Upper lobe of left lung (tissue), 6 donors: ENCODE results near the gene IL9. TPM values are rescaled to one million over a fixed set of nuclear protein-coding genes. Genes with fewer than 3 reads are reported as not detected.

Experiments
- ATAC-seq, 2 donors: fragments of 200-7000 bp; cut with Tn5 transposase; one replicate each; pipeline ENCODE4 v1.9.1; 2022; ENCODE audit warnings: mild to moderate bottlenecking in 2 of 2, moderate library complexity in 2 of 2; ENCODE audit not compliant: low FRiP score in 2 of 2
- DNase-seq, 2 donors: peaks; one replicate each; pipeline ENCODE4 v3.0.0-alpha.2; 2019 to 2020
- H3K27ac ChIP-seq, 4 donors: fragments of 200-600 bp; sonication (generic); one replicate each; pipeline ENCODE4 v1.5.1; 2016 to 2019
- H3K27me3 ChIP-seq, 4 donors: fragments of 200-600 bp; sonication (generic); one replicate each; pipeline ENCODE4 v1.5.1; 2017 to 2019
- H3K36me3 ChIP-seq, 4 donors: fragments of 200-600 bp; sonication (generic); one replicate each; pipeline ENCODE4 v1.5.1; 2016 to 2019
- H3K4me1 ChIP-seq, 4 donors: fragments of 200-600 bp; sonication (generic); one replicate each; pipeline ENCODE4 v1.5.1; 2018 to 2019
- H3K4me3 ChIP-seq, 4 donors: fragments of 200-600 bp; sonication (generic); one replicate each; pipeline ENCODE4 v1.5.1; 2017 to 2019; ENCODE audit warnings: mild to moderate bottlenecking in 2 of 4, moderate library complexity in 1 of 4
- H3K9me3 ChIP-seq, 4 donors: fragments of 200-600 bp; sonication (generic); one replicate each; pipeline ENCODE4 v1.5.1; 2018 to 2019
- EP300 ChIP-seq, 4 donors: sonication (generic); formaldehyde crosslinking; IDR thresholded peaks; one replicate each; pipeline ENCODE4 v1.5.1; 2017; ENCODE audit warnings: antibody characterized with exemption in 4 of 4, control low read depth in 2 of 4
- POLR2A ChIP-seq, 4 donors: fragments of 450-650 bp; IDR thresholded peaks; one replicate each; pipeline ENCODE4 v1.5.1; 2016 to 2017; ENCODE audit warnings: antibody characterized with exemption in 4 of 4, mild to moderate bottlenecking in 2 of 4
- POLR2AphosphoS5 ChIP-seq, 2 donors: sonication (generic); formaldehyde crosslinking; IDR thresholded peaks; one replicate each; pipeline ENCODE4 v1.5.1; 2017; ENCODE audit warnings: antibody characterized with exemption in 2 of 2
- WGBS, 2 donors: methylation state at CpG; one replicate each; pipeline ENCODE4 v1.1.5; 2017 to 2018; 5-methylcytosine and 5-hydroxymethylcytosine counted together
- total RNA-seq, 6 donors: library from RNA; depleted of rRNA in 4 of 6; stranded (reverse); fragments of >200 nt in 4 of 6; gene quantifications; one replicate each; pipeline versions ENCODE4 v1.1.0 to v1.2.1, GENCODE V29; 2016 to 2021
- TF ChIP-seq, protein P1 (sequence below), 6 experiments: fragments of 450-650 bp in 4 of 6; fragments of 200-600 bp in 2 of 6; sonication (generic) in 2 of 6; IDR thresholded peaks; one replicate each; pipeline ENCODE4 v1.5.1; 2016 to 2019; ENCODE audit warnings: antibody characterized with exemption in 6 of 6
- donor health status: DM: no; HTN: no; CAD: no; lungs with moderate emphysema.
- donor health status: DM: no; HTN: yes; CAD: no; lungs with severe emphysema.

The IL9 gene
- total RNA-seq, 6 donors from 2014 or later: not detected

DNA sequence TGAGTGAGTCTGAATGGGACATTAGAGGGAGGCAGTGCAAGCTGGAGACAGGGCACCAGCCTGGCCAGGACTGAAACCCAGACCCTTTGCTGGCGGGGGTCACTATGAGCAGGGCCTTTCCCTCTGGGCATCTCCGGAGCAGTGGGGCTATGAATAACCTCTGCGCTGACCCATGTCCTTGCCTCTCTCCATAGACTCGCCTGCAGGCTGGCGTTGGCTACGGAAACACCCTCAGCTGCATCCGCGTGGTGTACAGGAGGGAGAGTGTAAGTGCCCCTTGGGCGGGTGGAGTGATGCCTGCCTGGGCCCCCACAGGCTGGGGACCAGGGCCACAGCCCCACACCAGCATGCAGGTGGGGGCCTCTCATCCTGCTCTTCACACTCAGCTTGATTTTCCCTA lies 45.4 kb downstream of the IL9 start:
- Histone ChIP-seq H3K4me3 (no peak overlapping the region), H3K36me3 (no peaks in the 10 kb centered on the region), H3K27ac (no peak overlapping the region), H3K9me3 (no peaks in the 10 kb centered on the region), H3K4me1 (no peaks in the 10 kb centered on the region), H3K27me3 (no peaks in the 10 kb centered on the region)
- WGBS, 2 donors: 90 to 92% methylated on average over 5 to 9 of the region's 9 CpGs
- no peak for ATAC-seq
- DNase-seq: no peak
- TF ChIP-seq, protein P1, sequence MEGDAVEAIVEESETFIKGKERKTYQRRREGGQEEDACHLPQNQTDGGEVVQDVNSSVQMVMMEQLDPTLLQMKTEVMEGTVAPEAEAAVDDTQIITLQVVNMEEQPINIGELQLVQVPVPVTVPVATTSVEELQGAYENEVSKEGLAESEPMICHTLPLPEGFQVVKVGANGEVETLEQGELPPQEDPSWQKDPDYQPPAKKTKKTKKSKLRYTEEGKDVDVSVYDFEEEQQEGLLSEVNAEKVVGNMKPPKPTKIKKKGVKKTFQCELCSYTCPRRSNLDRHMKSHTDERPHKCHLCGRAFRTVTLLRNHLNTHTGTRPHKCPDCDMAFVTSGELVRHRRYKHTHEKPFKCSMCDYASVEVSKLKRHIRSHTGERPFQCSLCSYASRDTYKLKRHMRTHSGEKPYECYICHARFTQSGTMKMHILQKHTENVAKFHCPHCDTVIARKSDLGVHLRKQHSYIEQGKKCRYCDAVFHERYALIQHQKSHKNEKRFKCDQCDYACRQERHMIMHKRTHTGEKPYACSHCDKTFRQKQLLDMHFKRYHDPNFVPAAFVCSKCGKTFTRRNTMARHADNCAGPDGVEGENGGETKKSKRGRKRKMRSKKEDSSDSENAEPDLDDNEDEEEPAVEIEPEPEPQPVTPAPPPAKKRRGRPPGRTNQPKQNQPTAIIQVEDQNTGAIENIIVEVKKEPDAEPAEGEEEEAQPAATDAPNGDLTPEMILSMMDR (IDR thresholded peaks at IDR 0.05): no peak
- no peak for TF ChIP-seq POLR2A (IDR thresholded peaks at IDR 0.05)
- TF ChIP-seq EP300 (IDR thresholded peaks at IDR 0.05): no peak
- no peak for TF ChIP-seq POLR2AphosphoS5 (IDR thresholded peaks at IDR 0.05)

DNA sequence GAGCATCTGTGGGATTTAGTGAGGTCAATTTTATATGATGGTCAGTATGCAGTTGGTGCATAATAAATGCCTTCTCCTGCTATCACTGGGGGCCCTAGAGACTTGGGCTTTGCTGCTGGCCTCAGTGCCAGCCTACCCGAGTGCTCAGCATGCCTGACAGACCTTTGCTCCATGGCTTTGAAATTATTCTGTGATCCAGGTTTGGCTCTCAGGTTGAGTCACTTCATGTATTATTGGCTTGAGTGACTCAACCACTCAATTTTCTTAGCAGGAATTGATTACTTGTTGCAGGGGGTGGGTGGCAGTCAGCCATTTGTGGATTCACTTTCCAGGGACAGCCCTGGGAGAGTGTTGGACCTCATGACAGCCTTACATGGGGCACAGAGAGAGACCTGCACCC lies 47.7 kb downstream of the IL9 start:
- no peak overlapping the region for H3K27ac ChIP-seq
- H3K27me3 ChIP-seq: no peaks in the 10 kb centered on the region
- H3K9me3 ChIP-seq: no peaks in the 10 kb centered on the region
- H3K4me3 ChIP-seq: no peak overlapping the region
- no peaks in the 10 kb centered on the region for H3K36me3 ChIP-seq
- ATAC-seq: no peak
- no peak for DNase-seq
- TF ChIP-seq, protein P1 (IDR thresholded peaks at IDR 0.05): no peak
- no peak for TF ChIP-seq POLR2A (IDR thresholded peaks at IDR 0.05)
- TF ChIP-seq EP300 (IDR thresholded peaks at IDR 0.05): no peak
- no peak for TF ChIP-seq POLR2AphosphoS5 (IDR thresholded peaks at IDR 0.05)
- 85 to 91% methylated on average over 1 of the region's 1 CpG for WGBS, 2 donors
- H3K4me1 ChIP-seq: no peaks in the 10 kb centered on the region

DNA sequence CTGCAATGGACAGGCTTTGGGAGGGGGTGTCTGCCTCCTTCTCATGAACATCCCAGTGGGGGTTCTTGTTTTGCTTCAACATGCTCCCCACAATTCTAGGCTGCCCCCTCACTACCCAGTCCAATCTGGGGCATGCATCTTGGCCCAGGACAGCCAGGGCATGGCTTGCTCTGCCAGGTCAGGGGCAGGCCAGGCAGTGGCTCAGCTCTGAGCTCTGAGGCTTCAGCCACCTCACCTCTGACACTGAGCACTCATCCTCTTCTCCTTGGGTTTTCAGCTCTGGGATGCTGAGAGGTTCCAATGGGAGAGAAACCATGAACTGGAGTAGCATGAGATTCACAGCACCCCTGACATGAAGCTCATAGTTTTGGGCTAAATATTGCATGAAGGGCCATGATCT lies 49.3 kb downstream of the IL9 start:
- ATAC-seq (no peak), DNase-seq (no peak)
- Histone ChIP-seq H3K4me3 (no peak overlapping the region), H3K4me1 (no peaks in the 10 kb centered on the region), H3K9me3 (no peaks in the 10 kb centered on the region), H3K27me3 (no peaks in the 10 kb centered on the region), H3K27ac (no peak overlapping the region), H3K36me3 (no peaks in the 10 kb centered on the region)
- no peak for TF ChIP-seq POLR2A (IDR thresholded peaks at IDR 0.05)
- TF ChIP-seq EP300 (IDR thresholded peaks at IDR 0.05): no peak
- no peak for TF ChIP-seq POLR2AphosphoS5 (IDR thresholded peaks at IDR 0.05)
- TF ChIP-seq, protein P1 (IDR thresholded peaks at IDR 0.05): no peak

DNA sequence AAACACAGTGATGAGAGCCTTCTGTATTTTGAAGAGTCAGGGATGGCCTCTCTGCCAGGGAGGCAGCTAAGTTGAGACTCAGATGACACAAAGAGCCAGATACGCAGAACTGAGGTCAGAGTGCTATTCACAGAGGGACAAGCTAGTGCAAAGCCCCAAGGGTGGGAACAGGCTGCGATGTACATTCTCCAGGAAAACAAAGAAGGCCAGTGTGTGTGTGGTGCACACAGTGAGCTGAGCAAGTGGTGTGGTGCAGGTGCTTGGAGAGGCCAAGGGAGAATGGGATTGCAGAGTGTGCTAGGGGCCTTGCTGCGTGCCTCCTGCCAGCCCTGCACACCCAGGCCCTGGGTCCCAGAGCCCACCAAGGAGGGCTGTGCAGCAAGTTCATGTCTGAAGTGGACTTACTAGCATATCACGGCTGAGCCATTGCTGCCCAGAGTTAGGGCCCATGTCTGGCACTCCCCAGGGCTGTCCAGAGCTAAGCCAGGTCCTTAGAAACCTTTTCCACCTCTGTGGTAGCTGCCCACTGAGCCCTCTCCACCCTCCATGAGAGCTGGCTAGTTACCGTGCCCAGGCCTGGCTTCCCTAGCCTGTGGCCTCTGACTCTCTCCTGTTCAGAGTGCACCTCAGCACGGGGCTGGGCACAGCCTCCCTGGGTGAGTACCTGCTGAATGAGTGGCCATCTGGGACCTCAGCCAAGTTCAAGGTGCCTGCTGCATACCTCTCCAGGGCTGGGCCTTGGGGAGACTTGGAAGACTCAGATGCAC lies 51.9 kb downstream of the IL9 start:
- ATAC-seq: no peak
- WGBS, 2 donors: 78 to 91% methylated on average over 4 to 6 of the region's 6 CpGs
- no peak for DNase-seq

More for the DNA sequence above, 51.9 kb downstream of the IL9 start:
- no peaks in the 10 kb centered on the region for H3K27me3 ChIP-seq
- TF ChIP-seq EP300 (IDR thresholded peaks at IDR 0.05) (no peak), POLR2AphosphoS5 (IDR thresholded peaks at IDR 0.05) (no peak), POLR2A (IDR thresholded peaks at IDR 0.05) (no peak)
- TF ChIP-seq, protein P1 (IDR thresholded peaks at IDR 0.05): no peak
- H3K36me3 ChIP-seq: no peaks in the 10 kb centered on the region
- no peak overlapping the region for H3K27ac ChIP-seq
- H3K4me3 ChIP-seq: no peak overlapping the region
- H3K4me1 ChIP-seq: no peaks in the 10 kb centered on the region
- H3K9me3 ChIP-seq: peaks cover 0 to under 1% (median 0%) of the 10 kb centered on the region in 4 donors
